ENCODE results near the gene DCLK2.

Gene DCLK2

GRCh38 chr4:150258569-150258968, 180.3 kb downstream of the DCLK2 start:
- TF ChIP-seq, protein P1, sequence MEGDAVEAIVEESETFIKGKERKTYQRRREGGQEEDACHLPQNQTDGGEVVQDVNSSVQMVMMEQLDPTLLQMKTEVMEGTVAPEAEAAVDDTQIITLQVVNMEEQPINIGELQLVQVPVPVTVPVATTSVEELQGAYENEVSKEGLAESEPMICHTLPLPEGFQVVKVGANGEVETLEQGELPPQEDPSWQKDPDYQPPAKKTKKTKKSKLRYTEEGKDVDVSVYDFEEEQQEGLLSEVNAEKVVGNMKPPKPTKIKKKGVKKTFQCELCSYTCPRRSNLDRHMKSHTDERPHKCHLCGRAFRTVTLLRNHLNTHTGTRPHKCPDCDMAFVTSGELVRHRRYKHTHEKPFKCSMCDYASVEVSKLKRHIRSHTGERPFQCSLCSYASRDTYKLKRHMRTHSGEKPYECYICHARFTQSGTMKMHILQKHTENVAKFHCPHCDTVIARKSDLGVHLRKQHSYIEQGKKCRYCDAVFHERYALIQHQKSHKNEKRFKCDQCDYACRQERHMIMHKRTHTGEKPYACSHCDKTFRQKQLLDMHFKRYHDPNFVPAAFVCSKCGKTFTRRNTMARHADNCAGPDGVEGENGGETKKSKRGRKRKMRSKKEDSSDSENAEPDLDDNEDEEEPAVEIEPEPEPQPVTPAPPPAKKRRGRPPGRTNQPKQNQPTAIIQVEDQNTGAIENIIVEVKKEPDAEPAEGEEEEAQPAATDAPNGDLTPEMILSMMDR (IDR thresholded peaks at IDR 0.05; ENCODE audit: low read depth, low read length, missing control alignments), result no peak
- H3K4me3 ChIP-seq (ENCODE audit: low read depth, low read length), result no peak overlapping the region
- no peak for DNase-seq (ENCODE audit: low read depth)

DNA sequence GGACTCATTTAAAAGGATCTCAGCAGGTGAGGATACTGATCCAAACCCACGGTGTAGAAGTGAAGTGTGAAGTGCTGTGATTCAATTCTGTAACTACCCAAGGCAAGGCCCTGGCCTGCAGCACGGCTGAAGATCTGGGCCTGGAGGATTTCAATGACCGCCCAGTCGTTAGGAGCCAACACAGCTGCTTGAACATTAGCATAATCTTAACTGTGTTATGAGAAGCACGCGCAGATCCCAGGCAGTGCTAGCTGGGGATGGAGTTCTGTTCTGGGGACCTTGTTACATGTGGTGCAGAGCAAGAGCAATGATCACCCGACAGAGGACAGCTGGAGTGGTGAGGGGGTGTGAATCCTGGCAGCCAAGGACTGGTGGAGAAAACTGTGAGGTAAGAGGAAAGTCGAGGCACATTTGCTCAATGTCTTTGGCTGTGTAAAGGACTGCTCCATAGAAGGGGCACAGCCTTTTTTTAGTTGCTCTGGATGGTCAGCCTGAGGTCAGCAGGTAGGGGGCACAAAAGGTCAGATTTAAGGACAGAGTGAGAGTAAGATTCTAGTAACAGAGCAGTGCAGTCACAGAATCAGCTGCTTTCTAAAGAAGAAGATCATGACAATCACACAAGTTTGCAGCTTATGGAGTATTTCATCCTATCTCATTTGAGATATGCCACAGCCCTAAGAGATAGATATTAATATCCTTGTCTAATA, 181.8 kb downstream of the DCLK2 start:
- no peak overlapping the region for H3K4me3 ChIP-seq (ENCODE audit: low read depth, low read length)
- DNase-seq (ENCODE audit: low read depth), result no peak
- TF ChIP-seq, protein P1 (IDR thresholded peaks at IDR 0.05; ENCODE audit: low read depth, low read length, missing control alignments), result no peak

- no peak overlapping the region for H3K4me3 ChIP-seq (ENCODE audit: low read depth, low read length)
- DNase-seq (ENCODE audit: low read depth), result no peak
- TF ChIP-seq, protein P1 (IDR thresholded peaks at IDR 0.05; ENCODE audit: low read depth, low read length, missing control alignments), result no peak
Measured at GRCh38 chr4:150261571-150261970, 183.3 kb downstream of the DCLK2 start.

GRCh38 chr4:150262611-150263010, 184.4 kb downstream of the DCLK2 start:
- no peak for DNase-seq (ENCODE audit: low read depth)
- H3K4me3 ChIP-seq (ENCODE audit: low read depth, low read length), result no peak overlapping the region
- TF ChIP-seq, protein P1 (IDR thresholded peaks at IDR 0.05; ENCODE audit: low read depth, low read length, missing control alignments), result no peak

DNA sequence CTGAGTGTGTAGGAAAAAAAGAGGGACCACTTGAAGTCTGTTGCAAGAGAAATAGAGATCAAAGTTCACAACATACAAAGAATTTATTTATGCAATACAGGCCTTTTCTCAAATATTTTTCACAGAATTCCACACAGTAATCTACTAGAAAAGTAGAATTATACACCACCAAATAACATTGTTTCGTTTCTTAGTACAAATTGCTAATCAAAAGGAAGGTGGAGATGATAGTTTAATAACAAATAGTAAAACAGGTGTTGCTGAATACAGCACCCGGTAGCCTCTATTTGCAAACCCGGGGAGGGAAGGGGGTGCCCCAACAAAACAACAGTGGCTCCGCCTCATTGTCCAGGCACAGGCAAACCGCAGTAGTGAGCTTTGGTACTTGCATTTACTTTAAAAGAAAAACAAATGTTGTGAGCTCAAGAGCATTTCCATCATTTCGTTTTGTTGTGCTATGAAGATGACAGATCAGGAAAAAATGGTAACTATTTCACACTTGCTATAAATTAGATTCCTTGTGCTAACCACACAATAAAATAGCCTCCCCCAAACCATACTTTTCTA, 186.4 kb downstream of the DCLK2 start:
- TF ChIP-seq, protein P1 (IDR thresholded peaks at IDR 0.05; ENCODE audit: low read depth, low read length, missing control alignments), result no peak
- no peak overlapping the region for H3K4me3 ChIP-seq (ENCODE audit: low read depth, low read length)
- no peak for DNase-seq (ENCODE audit: low read depth)

DNA sequence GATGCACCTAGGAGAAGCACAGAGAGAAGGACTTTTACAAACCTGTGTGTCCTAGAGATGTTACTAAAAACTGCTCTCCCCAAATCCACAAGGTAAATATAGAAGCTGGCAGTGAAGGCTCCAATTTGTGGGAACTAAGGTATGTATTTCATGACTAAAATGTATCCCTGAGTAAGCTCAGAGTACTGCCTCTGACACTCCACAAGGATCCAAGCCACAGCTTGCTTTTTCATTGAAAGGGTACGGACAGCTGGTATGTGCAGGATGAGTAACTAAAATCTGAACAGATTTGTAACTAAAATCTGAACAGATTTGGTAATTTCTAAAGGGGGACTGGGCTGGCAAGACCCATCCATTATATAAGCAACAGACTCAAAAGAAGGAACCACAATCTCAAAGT, 187.6 kb downstream of the DCLK2 start:
- no peak overlapping the region for H3K4me3 ChIP-seq (ENCODE audit: low read depth, low read length)
- DNase-seq (ENCODE audit: low read depth), result no peak
- TF ChIP-seq, protein P1 (IDR thresholded peaks at IDR 0.05; ENCODE audit: low read depth, low read length, missing control alignments), result no peak

DNA sequence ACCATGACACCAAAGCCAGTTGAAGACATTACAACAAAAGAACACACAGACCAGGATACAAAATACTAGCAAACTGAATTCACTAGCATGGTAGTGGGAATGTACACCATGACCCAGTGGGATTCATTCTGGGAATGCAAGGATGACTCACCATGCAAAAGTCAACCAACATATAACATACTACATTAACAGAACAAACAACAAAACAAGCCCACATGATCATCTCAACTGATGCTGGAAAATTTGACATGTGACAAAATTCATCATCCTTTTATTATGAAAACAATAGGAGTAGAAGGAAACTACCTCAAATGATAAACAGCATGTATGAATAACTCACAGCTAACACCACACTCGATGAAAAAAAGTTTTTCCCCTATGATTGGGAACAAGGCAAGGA, 190.2 kb downstream of the DCLK2 start:
- DNase-seq (ENCODE audit: low read depth), result no peak
- TF ChIP-seq, protein P1 (IDR thresholded peaks at IDR 0.05; ENCODE audit: low read depth, low read length, missing control alignments), result no peak
- H3K4me3 ChIP-seq (ENCODE audit: low read depth, low read length), result no peak overlapping the region
